Smooth muscle cell (in vitro differentiated cells): ENCODE results near the gene SNPH. TPM values are rescaled to one million over a fixed set of nuclear protein-coding genes. Genes with fewer than 3 reads are reported as not detected.

Experiments
- DNase-seq: peaks from one replicate; lab custom pipeline; 2025; ENCODE audit not compliant: unreplicated experiment; lab: John Stamatoyannopoulos, UW
- H2AFZ ChIP-seq: fragments of 200-600 bp; sonication (generic); 2 replicates; pipeline ENCODE4 v1.6.0; 2016; ENCODE audit warnings: antibody characterized with exemption, low read depth, mild to moderate bottlenecking
- H3F3A ChIP-seq: fragments of 200-600 bp; sonication (generic); 2 replicates; pipeline ENCODE4 v1.6.0; 2017; ENCODE audit warnings: antibody characterized with exemption, low read depth
- H3K27ac ChIP-seq: fragments of 200-600 bp; sonication (generic); 2 replicates; pipeline ENCODE4 v1.5.1; 2016; ENCODE audit warnings: low read depth, mild to moderate bottlenecking
- H3K27me3 ChIP-seq: fragments of 200-600 bp; sonication (generic); 2 replicates; pipeline ENCODE4 v1.6.1; 2016; ENCODE audit warnings: low read depth, mild to moderate bottlenecking
- H3K36me3 ChIP-seq: fragments of 200-600 bp; sonication (generic); 2 replicates; pipeline ENCODE4 v1.5.1; 2016; ENCODE audit warnings: low read depth
- H3K4me1 ChIP-seq: fragments of 200-600 bp; sonication (generic); 2 replicates; pipeline ENCODE4 v1.5.1; 2016; ENCODE audit warnings: low read depth
- H3K4me2 ChIP-seq: fragments of 200-600 bp; sonication (generic); 2 replicates; pipeline ENCODE4 v1.6.0; 2016; ENCODE audit warnings: mild to moderate bottlenecking
- H3K4me3 ChIP-seq: fragments of 200-600 bp; sonication (generic); 2 replicates; pipeline ENCODE4 v1.5.1; 2016; ENCODE audit warnings: mild to moderate bottlenecking
- H3K79me2 ChIP-seq: fragments of 200-600 bp; sonication (generic); 2 replicates; pipeline ENCODE4 v1.6.0; 2016; ENCODE audit warnings: low read depth, mild to moderate bottlenecking
- H3K9ac ChIP-seq: fragments of 200-600 bp; sonication (generic); 2 replicates; pipeline ENCODE4 v1.6.0; 2016; ENCODE audit warnings: low read depth
- H3K9me3 ChIP-seq: fragments of 200-600 bp; sonication (generic); replicated peaks from 2 replicates; pipeline ENCODE4 v1.5.1; 2016; ENCODE audit warnings: low read depth
- H4K20me1 ChIP-seq: fragments of 200-600 bp; sonication (generic); 2 replicates; pipeline ENCODE4 v1.6.0; 2016; ENCODE audit warnings: low read depth
- WGBS: methylation state at CpG from one replicate; pipeline ENCODE4 v1.1.7; 2016; ENCODE audit warnings: low lambda C conversion rate; 5-methylcytosine and 5-hydroxymethylcytosine counted together
- polyA plus RNA-seq: library from polyadenylated mRNA; unstranded; fragments of >200 nt; fragmentation: Nextera tagmentation; extraction: Ambion mirVana; gene quantifications from 2 replicates; pipeline ENCODE4 v1.2.1, GENCODE V29; 2016
- total RNA-seq: library from RNA; depleted of rRNA; stranded (reverse); fragments of >200 nt; gene quantifications from 2 replicates; pipeline ENCODE4 v1.2.3, GENCODE V29; 2014
- TF ChIP-seq, protein P1 (sequence below): fragments of 200-600 bp; sonication (generic); IDR thresholded peaks from 2 replicates; pipeline ENCODE4 v1.5.1; 2017; ENCODE audit warnings: borderline replicate concordance, mild to moderate bottlenecking, antibody characterized with exemption; ENCODE audit not compliant: insufficient read depth, poor library complexity, severe bottlenecking

Gene SNPH
- total and polyA plus RNA-seq, 2 experiments from 2014 or later, result 3.0 to 3.1 TPM

DNA sequence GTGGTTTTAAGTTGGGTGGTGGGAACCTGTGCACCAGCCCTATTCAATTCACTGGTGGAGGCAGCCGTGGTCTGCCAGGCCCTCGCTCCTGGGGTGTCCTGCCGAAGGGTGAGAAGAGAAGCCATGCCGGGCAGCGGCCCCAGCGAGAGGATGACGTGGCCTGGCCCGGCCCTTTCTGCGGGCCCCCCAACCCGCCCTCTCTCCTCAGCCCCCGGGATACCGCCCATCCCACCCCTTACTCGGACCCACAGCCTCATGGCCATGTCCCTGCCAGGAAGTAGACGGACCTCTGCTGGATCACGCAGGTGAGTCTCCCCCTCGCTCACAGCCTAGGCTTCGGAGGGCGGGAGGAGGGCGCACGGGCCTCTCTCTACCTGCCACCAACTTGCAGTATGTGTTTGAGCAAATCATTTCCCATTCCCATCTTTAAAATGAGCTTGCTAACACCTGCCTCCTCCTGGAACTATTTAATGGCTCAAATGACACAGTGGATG is 30.1 kb downstream of the SNPH start:
- Histone ChIP-seq H3F3A (no peaks in the 10 kb centered on the region), H3K36me3 (no peaks in the 10 kb centered on the region), H2AFZ (no peak overlapping the region), H3K9me3 (no peaks in the 10 kb centered on the region), H3K27ac (no peak overlapping the region), H3K4me1 (peaks cover 5% of the 10 kb centered on the region), H4K20me1 (no peaks in the 10 kb centered on the region), H3K27me3 (no peaks in the 10 kb centered on the region), H3K4me2 (no peak overlapping the region), H3K79me2 (no peaks in the 10 kb centered on the region), H3K4me3 (no peak overlapping the region), H3K9ac (no peak overlapping the region)
- no peak for DNase-seq
- 98% methylated on average over 12 of the region's 20 CpGs for WGBS
- TF ChIP-seq, protein P1, sequence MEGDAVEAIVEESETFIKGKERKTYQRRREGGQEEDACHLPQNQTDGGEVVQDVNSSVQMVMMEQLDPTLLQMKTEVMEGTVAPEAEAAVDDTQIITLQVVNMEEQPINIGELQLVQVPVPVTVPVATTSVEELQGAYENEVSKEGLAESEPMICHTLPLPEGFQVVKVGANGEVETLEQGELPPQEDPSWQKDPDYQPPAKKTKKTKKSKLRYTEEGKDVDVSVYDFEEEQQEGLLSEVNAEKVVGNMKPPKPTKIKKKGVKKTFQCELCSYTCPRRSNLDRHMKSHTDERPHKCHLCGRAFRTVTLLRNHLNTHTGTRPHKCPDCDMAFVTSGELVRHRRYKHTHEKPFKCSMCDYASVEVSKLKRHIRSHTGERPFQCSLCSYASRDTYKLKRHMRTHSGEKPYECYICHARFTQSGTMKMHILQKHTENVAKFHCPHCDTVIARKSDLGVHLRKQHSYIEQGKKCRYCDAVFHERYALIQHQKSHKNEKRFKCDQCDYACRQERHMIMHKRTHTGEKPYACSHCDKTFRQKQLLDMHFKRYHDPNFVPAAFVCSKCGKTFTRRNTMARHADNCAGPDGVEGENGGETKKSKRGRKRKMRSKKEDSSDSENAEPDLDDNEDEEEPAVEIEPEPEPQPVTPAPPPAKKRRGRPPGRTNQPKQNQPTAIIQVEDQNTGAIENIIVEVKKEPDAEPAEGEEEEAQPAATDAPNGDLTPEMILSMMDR, result no peak

DNA sequence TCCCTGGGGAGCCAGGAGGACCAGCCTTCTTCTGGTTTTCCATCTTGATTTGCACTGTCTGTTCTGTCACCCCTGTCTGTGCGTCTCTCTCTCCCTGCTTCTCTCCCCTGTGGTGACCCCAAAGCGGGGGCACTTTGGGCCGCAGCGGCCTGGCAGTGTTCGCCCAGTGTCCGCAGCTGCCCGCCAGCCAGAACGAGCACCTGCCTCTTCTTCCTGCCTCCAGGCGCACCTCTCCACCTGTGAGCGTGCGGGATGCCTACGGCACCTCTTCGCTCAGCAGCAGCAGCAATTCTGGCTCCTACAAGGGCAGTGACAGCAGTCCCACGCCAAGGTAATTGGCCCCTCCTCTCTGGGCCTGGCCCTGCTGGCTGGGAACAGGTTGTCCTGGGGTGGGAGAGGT is 30.8 kb downstream of the SNPH start:
- TF ChIP-seq, protein P1, result no peak
- Histone ChIP-seq H3K4me2 (no peak overlapping the region), H3K9ac (no peak overlapping the region), H3K27me3 (no peaks in the 10 kb centered on the region), H2AFZ (no peak overlapping the region), H3K27ac (no peak overlapping the region), H3F3A (no peaks in the 10 kb centered on the region), H3K4me3 (no peak overlapping the region), H3K4me1 (peaks cover 7% of the 10 kb centered on the region), H3K36me3 (no peaks in the 10 kb centered on the region), H3K9me3 (no peaks in the 10 kb centered on the region), H4K20me1 (no peaks in the 10 kb centered on the region), H3K79me2 (no peaks in the 10 kb centered on the region)
- WGBS, result 94% methylated on average over 14 of the region's 14 CpGs
- DNase-seq, result no peak

DNA sequence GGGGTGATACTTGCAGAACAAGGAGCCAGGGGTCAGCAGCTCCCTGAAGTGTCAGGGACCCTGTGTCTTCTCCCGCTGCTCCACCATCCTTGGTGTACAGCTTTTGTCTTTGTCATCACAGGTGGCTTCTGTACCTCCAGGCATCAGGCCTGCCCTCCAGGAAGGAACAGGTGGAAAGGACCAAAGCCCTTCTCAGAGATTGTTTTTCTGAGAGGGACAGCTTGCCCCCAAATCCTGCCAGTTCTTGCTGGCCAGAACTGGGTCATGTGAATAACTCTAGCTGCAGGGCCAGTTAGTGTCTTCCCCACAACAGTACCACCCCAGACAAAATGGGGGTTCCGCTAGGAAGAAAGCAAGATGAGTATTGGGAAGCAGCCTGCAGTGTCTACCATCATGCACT is 31.4 kb downstream of the SNPH start:
- no peak overlapping the region for H3K4me2 ChIP-seq
- H3K27ac ChIP-seq, result no peak overlapping the region
- no peaks in the 10 kb centered on the region for H4K20me1 ChIP-seq
- 98% methylated on average over 2 of the region's 2 CpGs for WGBS
- no peaks in the 10 kb centered on the region for H3K79me2 ChIP-seq
- no peaks in the 10 kb centered on the region for H3F3A ChIP-seq
- no peak for DNase-seq
- no peak overlapping the region for H3K9ac ChIP-seq
- TF ChIP-seq, protein P1, result no peak
- no peaks in the 10 kb centered on the region for H3K36me3 ChIP-seq
- H3K27me3 ChIP-seq, result no peaks in the 10 kb centered on the region
- peaks cover 7% of the 10 kb centered on the region for H3K4me1 ChIP-seq
- H2AFZ ChIP-seq, result no peak overlapping the region
- H3K9me3 ChIP-seq, result no peaks in the 10 kb centered on the region
- no peak overlapping the region for H3K4me3 ChIP-seq

DNA sequence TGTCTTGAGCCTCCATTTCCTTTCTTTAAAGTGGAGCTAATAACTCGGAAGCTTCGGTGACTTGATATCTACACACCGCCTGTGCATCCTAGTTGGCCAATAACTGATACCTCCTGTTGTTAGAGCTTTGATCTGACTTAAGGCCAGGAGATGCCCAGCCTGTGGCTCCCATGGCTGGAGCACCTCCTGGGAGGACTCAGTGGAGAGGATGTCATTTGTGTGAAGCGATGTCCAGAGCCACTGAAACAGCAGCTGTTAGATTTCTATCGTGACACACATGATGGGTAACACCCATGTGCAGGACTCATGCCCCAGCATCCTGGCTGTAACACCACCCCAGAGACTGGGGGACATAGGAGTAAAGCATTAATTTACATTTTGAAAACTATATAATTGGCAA is 32.1 kb downstream of the SNPH start:
- Histone ChIP-seq H3K9me3 (no peaks in the 10 kb centered on the region), H3K4me3 (no peak overlapping the region), H3K27ac (no peak overlapping the region), H4K20me1 (no peaks in the 10 kb centered on the region), H2AFZ (no peak overlapping the region), H3F3A (no peaks in the 10 kb centered on the region), H3K36me3 (no peaks in the 10 kb centered on the region), H3K79me2 (no peaks in the 10 kb centered on the region), H3K27me3 (no peaks in the 10 kb centered on the region), H3K4me1 (peaks cover 7% of the 10 kb centered on the region), H3K9ac (no peak overlapping the region), H3K4me2 (no peak overlapping the region)
- TF ChIP-seq, protein P1, result no peak
- 90% methylated on average over 5 of the region's 5 CpGs for WGBS
- no peak for DNase-seq
